MCF 10A (cell line): ENCODE results near the gene EFHC2. TPM values are rescaled to one million over a fixed set of nuclear protein-coding genes. Genes with fewer than 3 reads are reported as not detected.

ENCODE experiments used
- BruUV-seq: library from RNA; stranded (reverse); fragments of 400-500 nt; replicated peaks from 2 replicates; lab custom pipeline; 2021; lab: Mats Ljungman, UMichigan
- CTCF ChIA-PET: fragments of 300-600 bp; sonication (Branson Sonifier 250); formaldehyde crosslinking; extraction: SDS; loops from one replicate; lab custom pipeline; 2021; ENCODE audit warnings: antibody characterized with exemption, inconsistent platforms; lab: Yijun Ruan, JAX
- POLR2A ChIA-PET: fragments of 300-600, 350-650 bp; sonication (Branson Sonifier 250); formaldehyde crosslinking; extraction: SDS; loops from one replicate; lab custom pipeline; 2020; ENCODE audit warnings: antibody characterized with exemption, inconsistent platforms; lab: Yijun Ruan, JAX
- DNase-seq: peaks from one replicate; pipeline ENCODE4 v3.0.0-alpha.2; 2018; ENCODE audit not compliant: unreplicated experiment
- H3K27ac Mint-ChIP-seq: one replicate; pipeline ENCODE4 v1.8.0; 2022; ENCODE audit warnings: mild to moderate bottlenecking, low read depth, mixed read lengths; ENCODE audit not compliant: unreplicated experiment
- H3K27me3 Mint-ChIP-seq: one replicate; pipeline ENCODE4 v1.8.0; 2022; ENCODE audit warnings: mixed read lengths; ENCODE audit not compliant: insufficient read depth, unreplicated experiment
- H3K36me3 Mint-ChIP-seq: one replicate; pipeline ENCODE4 v1.8.0; 2022; ENCODE audit warnings: mild to moderate bottlenecking, moderate library complexity, mixed read lengths; ENCODE audit not compliant: insufficient read depth, unreplicated experiment
- H3K4me1 Mint-ChIP-seq: one replicate; pipeline ENCODE4 v1.8.0; 2022; ENCODE audit warnings: mixed read lengths; ENCODE audit not compliant: insufficient read depth, unreplicated experiment
- H3K4me3 Mint-ChIP-seq: one replicate; pipeline ENCODE4 v1.8.0; 2022; ENCODE audit warnings: mild to moderate bottlenecking, moderate library complexity, mixed read lengths; ENCODE audit not compliant: unreplicated experiment
- H3K9me3 Mint-ChIP-seq: one replicate; pipeline ENCODE4 v1.8.0; 2022; ENCODE audit warnings: mixed read lengths; ENCODE audit not compliant: unreplicated experiment
- intact Hi-C: fragments of 100-400 bp; cut with micrococcal nuclease; formaldehyde crosslinking; loops from 2 replicates; pipeline ENCODE4 v1.14.1; 2022
- total RNA-seq: library from RNA; stranded (reverse); gene quantifications from 2 replicates; pipeline ENCODE4 v1.2.3, GENCODE V29; 2022
- TF ChIP-seq, protein P1 (sequence below): fragments of 200-600 bp; IDR thresholded peaks from one replicate; pipeline ENCODE4 v1.8.0; 2022; ENCODE audit warnings: antibody characterized with exemption, mild to moderate bottlenecking; ENCODE audit not compliant: unreplicated experiment

The EFHC2 gene
- total RNA-seq, 1 experiment from 2014 or later: not detected

DNA sequence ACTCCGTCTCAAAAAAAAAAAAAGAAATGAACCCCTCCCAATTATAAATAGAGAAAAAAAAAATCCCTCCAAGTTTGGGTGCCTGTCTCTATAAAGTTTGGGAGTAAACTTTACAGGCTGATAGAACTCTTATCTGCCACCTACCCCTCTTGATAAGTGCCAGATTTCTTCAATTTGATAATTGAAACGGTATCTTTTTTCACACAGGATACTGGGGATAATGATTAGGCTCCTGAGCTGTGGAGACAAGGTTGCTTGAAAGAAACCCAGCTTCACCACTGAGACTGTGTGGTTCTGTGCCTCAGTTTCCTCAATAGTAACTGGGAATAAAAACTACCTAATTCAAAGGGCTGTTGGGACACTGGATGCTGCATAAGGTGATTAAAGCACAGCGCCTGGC is 606 bp downstream of the EFHC2 start:
- H3K9me3 Mint-ChIP-seq: no peaks in the 10 kb centered on the region
- no peak for DNase-seq
- H3K36me3 Mint-ChIP-seq: no peaks in the 10 kb centered on the region
- peaks cover 49% of the 10 kb centered on the region for H3K27me3 Mint-ChIP-seq
- H3K4me1 Mint-ChIP-seq: no peaks in the 10 kb centered on the region
- ChIA-PET CTCF (no interaction called here), POLR2A (interaction anchor here (0.7 kb wide), 1 partner anchor 10 kb away, joined by 3 read pairs; no protein-coding TSS in a partner anchor)
- intact Hi-C loops: no loop called here
- BruUV-seq: no TSS peak
- H3K27ac Mint-ChIP-seq: no peak overlapping the region
- no peak overlapping the region for H3K4me3 Mint-ChIP-seq
- TF ChIP-seq, protein P1, sequence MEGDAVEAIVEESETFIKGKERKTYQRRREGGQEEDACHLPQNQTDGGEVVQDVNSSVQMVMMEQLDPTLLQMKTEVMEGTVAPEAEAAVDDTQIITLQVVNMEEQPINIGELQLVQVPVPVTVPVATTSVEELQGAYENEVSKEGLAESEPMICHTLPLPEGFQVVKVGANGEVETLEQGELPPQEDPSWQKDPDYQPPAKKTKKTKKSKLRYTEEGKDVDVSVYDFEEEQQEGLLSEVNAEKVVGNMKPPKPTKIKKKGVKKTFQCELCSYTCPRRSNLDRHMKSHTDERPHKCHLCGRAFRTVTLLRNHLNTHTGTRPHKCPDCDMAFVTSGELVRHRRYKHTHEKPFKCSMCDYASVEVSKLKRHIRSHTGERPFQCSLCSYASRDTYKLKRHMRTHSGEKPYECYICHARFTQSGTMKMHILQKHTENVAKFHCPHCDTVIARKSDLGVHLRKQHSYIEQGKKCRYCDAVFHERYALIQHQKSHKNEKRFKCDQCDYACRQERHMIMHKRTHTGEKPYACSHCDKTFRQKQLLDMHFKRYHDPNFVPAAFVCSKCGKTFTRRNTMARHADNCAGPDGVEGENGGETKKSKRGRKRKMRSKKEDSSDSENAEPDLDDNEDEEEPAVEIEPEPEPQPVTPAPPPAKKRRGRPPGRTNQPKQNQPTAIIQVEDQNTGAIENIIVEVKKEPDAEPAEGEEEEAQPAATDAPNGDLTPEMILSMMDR: no peak

DNA sequence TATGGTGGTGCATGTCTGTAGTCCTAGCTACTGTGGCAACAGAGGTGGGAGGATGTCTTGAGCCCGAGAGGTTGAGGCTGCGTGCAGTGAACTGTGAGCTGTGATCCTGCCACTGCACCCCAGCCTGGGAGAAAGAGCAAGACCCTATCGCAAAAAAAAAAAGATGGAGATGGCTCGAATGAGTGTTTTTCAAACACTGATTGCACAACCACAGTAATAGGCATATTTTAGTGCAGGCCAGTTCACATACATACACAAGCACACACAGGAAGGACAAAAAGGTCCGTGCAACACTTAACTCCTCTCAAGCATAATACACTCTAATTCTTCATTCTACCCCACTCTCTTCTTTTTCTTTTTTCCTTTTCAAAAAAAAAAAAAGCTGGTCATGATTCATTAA is 5.1 kb downstream of the EFHC2 start:
- BruUV-seq: no TSS peak
- intact Hi-C loops: no loop called here
- TF ChIP-seq, protein P1: no peak
- POLR2A ChIA-PET: no interaction called here
- Mint-ChIP-seq H3K27me3 (peaks cover 52% of the 10 kb centered on the region), H3K36me3 (no peaks in the 10 kb centered on the region), H3K9me3 (no peaks in the 10 kb centered on the region), H3K27ac (no peak overlapping the region), H3K4me3 (no peak overlapping the region), H3K4me1 (no peaks in the 10 kb centered on the region)
- DNase-seq: no peak
- CTCF ChIA-PET: no interaction called here

- TF ChIP-seq, protein P1: no peak
- peaks cover 68% of the 10 kb centered on the region for H3K27me3 Mint-ChIP-seq
- H3K27ac Mint-ChIP-seq: no peak overlapping the region
- H3K36me3 Mint-ChIP-seq: no peaks in the 10 kb centered on the region
- intact Hi-C loops: no loop called here
- POLR2A ChIA-PET: no interaction called here
- no TSS peak for BruUV-seq
- H3K4me1 Mint-ChIP-seq: no peaks in the 10 kb centered on the region
- CTCF ChIA-PET: interaction anchor here (0.7 kb wide), 1 partner anchor 36 kb away, joined by 5 read pairs; no protein-coding TSS in a partner anchor
- no peak for DNase-seq
- H3K9me3 Mint-ChIP-seq: no peaks in the 10 kb centered on the region
- H3K4me3 Mint-ChIP-seq: no peak overlapping the region
These were observed 11.0 kb downstream of the EFHC2 start for GRCh38 chrX:44332437-44332836.

- DNase-seq: no peak
- POLR2A ChIA-PET: interaction anchor here (0.6 to 1.2 kb wide), 2 partner anchors 22 to 318 kb away, joined by 3 to 5 read pairs; no protein-coding TSS in a partner anchor
- no TSS peak for BruUV-seq
- CTCF ChIA-PET: no interaction called here
- H3K4me1 Mint-ChIP-seq: no peaks in the 10 kb centered on the region
- no peak overlapping the region for H3K4me3 Mint-ChIP-seq
- H3K9me3 Mint-ChIP-seq: no peaks in the 10 kb centered on the region
- intact Hi-C loops: no loop called here
- H3K27me3 Mint-ChIP-seq: peaks cover 57% of the 10 kb centered on the region
- TF ChIP-seq, protein P1: no peak
- no peaks in the 10 kb centered on the region for H3K36me3 Mint-ChIP-seq
- H3K27ac Mint-ChIP-seq: no peak overlapping the region
These were observed 13.2 kb downstream of the EFHC2 start for GRCh38 chrX:44330227-44330626.
